ENCODE data around the gene LRRC3.

DNA sequence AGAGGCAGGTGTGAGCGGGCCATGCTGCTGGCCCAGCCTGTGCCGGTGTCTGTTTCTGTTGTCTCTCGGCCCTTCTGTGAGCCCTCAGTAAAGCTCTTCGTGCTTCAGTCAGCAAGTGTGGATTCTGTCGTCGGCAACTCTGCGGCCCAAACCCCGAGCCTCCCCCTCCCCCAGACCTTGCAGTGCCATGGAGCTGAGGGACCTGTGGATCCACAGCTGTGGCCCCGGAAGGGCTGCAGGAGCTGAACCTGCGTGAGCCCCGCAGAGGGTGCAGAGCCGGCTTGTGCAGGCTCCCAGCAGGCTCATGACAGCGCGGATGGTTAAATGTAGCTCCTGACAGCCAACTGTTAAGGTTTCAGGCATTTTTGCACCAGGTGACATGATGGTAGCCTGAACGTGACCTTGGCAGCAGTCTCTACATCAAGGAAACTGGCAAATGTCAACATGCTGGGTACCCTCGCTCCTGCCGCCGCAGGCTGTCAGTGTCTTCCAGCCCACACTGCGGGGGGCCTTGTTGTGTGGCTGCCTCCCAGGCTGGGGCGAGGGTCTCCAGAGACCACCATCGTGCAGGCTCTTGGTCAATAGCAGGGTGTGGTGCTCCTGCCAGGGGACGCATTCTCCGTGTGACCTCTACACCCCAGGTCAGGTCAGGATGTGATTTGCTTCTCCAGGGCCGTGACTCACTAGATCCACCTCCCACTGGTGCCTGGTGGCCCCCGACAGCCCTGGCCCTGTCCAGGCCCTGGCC lies 7.0 kb downstream of the LRRC3 start:
- TF ChIP-seq EGR1 (IDR thresholded peaks at IDR 0.05; ENCODE audit: low read depth in 2 of 2) (no peak), CTCF (IDR thresholded peaks at IDR 0.05; ENCODE audit: low read depth, low read length, missing input control) (no peak), RXRA (IDR thresholded peaks at IDR 0.05) (no peak)
